ENCODE data around the gene PPP2R1A. TPM values are rescaled to one million over a fixed set of nuclear protein-coding genes. Genes with fewer than 3 reads are reported as not detected.
A peak's percentile ranks its signal among the peaks of the same experiment; 100 is the strongest.

Gene PPP2R1A
- total and polyA plus RNA-seq, 2 of the 13 experiments (the other 11 are each of a cell fraction or from before 2014, with no cell fraction given): 86.7 to 130 TPM

- peak; percentile 60; the same call in 1 of the 2 replicates for TF ChIP-seq ZHX2 (IDR thresholded peaks at IDR 0.05; ENCODE audit: low read depth)
- TF ChIP-seq ZHX2 (CRISPR knock-in tag; IDR thresholded peaks at IDR 0.05; ENCODE audit: borderline replicate concordance): no peak
- TF ChIP-seq ZNF639 (CRISPR knock-in tag; conservative IDR thresholded peaks at IDR 0.05): no peak
- 0 out of 2 replicates have a peak, but pooled peaks have one; percentile 32 for TF ChIP-seq ZNF335 (CRISPR knock-in tag; IDR thresholded peaks at IDR 0.05)
- no peak for TF ChIP-seq ZNF740 (CRISPR knock-in tag; IDR thresholded peaks at IDR 0.05)
- TF ChIP-seq, protein P1, sequence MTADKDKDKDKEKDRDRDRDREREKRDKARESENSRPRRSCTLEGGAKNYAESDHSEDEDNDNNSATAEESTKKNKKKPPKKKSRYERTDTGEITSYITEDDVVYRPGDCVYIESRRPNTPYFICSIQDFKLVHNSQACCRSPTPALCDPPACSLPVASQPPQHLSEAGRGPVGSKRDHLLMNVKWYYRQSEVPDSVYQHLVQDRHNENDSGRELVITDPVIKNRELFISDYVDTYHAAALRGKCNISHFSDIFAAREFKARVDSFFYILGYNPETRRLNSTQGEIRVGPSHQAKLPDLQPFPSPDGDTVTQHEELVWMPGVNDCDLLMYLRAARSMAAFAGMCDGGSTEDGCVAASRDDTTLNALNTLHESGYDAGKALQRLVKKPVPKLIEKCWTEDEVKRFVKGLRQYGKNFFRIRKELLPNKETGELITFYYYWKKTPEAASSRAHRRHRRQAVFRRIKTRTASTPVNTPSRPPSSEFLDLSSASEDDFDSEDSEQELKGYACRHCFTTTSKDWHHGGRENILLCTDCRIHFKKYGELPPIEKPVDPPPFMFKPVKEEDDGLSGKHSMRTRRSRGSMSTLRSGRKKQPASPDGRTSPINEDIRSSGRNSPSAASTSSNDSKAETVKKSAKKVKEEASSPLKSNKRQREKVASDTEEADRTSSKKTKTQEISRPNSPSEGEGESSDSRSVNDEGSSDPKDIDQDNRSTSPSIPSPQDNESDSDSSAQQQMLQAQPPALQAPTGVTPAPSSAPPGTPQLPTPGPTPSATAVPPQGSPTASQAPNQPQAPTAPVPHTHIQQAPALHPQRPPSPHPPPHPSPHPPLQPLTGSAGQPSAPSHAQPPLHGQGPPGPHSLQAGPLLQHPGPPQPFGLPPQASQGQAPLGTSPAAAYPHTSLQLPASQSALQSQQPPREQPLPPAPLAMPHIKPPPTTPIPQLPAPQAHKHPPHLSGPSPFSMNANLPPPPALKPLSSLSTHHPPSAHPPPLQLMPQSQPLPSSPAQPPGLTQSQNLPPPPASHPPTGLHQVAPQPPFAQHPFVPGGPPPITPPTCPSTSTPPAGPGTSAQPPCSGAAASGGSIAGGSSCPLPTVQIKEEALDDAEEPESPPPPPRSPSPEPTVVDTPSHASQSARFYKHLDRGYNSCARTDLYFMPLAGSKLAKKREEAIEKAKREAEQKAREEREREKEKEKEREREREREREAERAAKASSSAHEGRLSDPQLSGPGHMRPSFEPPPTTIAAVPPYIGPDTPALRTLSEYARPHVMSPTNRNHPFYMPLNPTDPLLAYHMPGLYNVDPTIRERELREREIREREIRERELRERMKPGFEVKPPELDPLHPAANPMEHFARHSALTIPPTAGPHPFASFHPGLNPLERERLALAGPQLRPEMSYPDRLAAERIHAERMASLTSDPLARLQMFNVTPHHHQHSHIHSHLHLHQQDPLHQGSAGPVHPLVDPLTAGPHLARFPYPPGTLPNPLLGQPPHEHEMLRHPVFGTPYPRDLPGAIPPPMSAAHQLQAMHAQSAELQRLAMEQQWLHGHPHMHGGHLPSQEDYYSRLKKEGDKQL (CRISPR knock-in tag; IDR thresholded peaks at IDR 0.05; ENCODE audit: low read depth): no peak
- TF ChIP-seq CREBL2 (CRISPR knock-in tag; IDR thresholded peaks at IDR 0.05; ENCODE audit: borderline replicate concordance): no peak
- no peak for TF ChIP-seq ESRRA (CRISPR knock-in tag; IDR thresholded peaks at IDR 0.05; ENCODE audit: low read depth)
- no peak for TF ChIP-seq ISX (CRISPR knock-in tag; conservative IDR thresholded peaks at IDR 0.05)
- TF ChIP-seq PHF8 (CRISPR knock-in tag; IDR thresholded peaks at IDR 0.05): peak; percentile 80
- TF ChIP-seq IRF2 (CRISPR knock-in tag; IDR thresholded peaks at IDR 0.05): peak; percentile 86; the same call in 1 of the 2 replicates
- peak; percentile 89 for TF ChIP-seq ASH2L (IDR thresholded peaks at IDR 0.05; ENCODE audit: insufficient read length, low read depth, low read length)
- TF ChIP-seq KAT2B (IDR thresholded peaks at IDR 0.05; ENCODE audit: borderline replicate concordance, low read depth, low read length): no peak
- no peak for TF ChIP-seq IKZF1 (IDR thresholded peaks at IDR 0.05)
- TF ChIP-seq RBFOX2 (IDR thresholded peaks at IDR 0.05; ENCODE audit: low read depth, low read length): peak; percentile 92
- no peak for TF ChIP-seq RAD21 (CRISPR knock-in tag; IDR thresholded peaks at IDR 0.05)
These were observed 79.7 kb downstream of the PPP2R1A start, which contains the start of gene ZNF766 (continued) for GRCh38 chr19:52269338-52270261.

Measured in HepG2 (cell line).